Measurements from ENCODE around the gene USP15. TPM values are rescaled to one million over a fixed set of nuclear protein-coding genes. Genes with fewer than 3 reads are reported as not detected.

The USP15 gene
- total RNA-seq, 1 experiment from 2014 or later, result 17.5 TPM

DNA sequence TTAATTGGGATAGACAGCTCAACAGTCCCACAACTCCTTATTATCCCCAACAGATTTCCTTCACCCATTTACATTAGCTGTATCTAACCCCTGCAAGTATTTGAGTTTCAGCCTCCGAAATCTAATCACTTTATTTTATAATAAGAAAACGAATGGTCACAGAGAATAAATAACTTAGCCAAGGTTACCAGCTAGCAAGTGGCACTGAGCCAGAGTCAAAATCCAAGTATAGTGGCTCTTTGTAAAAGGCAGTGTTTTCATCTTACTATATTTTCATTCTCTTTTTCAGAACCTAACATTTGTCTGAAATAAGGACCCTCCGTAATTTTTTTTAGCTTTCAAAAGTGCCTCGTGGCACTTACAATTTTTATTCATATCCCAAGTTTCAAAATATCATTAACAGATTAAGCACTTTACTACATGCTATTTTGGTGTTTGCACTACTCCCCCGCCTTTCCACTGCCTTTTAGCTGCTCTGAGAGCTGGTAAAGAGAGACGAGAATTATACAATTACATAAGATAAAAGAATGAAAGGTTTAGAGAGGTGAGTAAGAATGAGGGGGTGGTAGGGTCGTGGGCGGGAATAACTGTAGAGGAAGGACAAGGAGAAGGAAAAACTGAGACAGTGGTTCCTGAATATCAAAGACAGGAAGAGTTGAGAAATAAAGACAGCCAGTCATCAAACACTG lies 3.7 kb upstream of the USP15 start:
- no peak for DNase-seq (ENCODE audit: low spot score)

DNA sequence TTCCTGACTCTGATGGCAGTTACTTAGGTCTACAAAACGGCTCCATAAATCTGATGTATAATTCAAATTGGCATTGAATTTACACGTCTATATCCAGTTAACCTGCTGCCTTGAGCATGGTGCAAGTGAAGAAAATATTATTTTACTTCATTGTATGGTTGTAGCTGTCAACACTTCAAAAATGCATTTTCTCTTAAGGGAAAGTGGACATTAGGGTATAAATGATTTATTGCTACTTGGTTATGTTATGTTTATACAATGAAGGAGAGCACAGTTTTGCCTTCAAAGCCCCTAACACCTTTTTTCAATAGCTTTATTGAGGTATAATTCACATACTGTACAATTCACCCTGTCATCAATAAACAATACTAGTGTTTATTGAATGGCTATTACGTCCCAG lies 2.0 kb upstream of the USP15 start:
- no peak for DNase-seq (ENCODE audit: low spot score)

DNA sequence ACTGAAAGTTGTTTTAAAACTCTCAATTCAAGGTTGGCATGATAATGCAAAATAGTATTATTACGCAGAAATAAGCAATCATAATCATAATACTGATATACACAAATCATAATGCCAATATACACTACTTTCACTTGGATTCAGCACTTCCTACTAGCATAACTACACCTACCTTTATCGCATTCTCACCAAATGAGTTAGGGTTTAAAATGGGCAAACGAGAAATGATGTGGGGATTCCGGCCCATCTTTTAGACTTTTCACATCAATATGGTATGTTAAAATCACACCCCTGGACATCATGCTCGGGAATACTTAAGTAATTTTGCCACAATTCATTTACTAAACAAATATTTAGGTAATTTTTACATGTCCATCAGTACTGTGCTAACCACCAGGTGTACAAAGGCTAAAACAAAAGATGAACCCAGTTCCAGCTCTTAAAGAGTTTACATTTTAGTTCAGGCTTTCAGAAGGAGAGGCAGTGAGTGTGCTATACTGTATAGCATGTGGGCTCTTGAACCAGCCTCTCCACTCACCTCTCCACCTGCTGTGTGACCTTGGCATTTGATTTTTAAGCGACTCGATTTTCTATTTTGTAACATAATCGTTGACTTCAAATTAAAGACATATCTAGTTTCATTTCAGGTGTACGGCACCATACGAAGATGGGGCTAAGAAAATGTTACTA lies 1.1 kb upstream of the USP15 start:
- no peak for DNase-seq (ENCODE audit: low spot score)

DNA sequence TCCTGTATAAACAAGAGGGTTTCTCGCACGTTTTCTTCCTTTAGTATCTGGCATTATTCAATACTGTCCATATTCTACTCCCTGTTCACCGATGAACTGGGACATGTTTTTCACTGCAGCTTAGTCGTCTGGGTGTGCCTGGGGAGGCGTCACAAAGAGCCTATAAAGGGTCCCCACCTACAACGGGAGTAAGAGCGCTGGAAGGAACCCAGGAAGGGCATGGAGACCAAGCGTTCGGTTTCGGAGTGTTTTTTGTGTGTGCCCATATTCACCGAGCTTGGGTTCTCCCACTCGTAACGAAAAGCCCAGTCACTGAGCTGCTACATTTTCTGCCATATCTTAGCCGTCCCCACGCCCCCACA lies 592 bp upstream of the USP15 start:
- DNase-seq (ENCODE audit: low spot score), result no peak

DNA sequence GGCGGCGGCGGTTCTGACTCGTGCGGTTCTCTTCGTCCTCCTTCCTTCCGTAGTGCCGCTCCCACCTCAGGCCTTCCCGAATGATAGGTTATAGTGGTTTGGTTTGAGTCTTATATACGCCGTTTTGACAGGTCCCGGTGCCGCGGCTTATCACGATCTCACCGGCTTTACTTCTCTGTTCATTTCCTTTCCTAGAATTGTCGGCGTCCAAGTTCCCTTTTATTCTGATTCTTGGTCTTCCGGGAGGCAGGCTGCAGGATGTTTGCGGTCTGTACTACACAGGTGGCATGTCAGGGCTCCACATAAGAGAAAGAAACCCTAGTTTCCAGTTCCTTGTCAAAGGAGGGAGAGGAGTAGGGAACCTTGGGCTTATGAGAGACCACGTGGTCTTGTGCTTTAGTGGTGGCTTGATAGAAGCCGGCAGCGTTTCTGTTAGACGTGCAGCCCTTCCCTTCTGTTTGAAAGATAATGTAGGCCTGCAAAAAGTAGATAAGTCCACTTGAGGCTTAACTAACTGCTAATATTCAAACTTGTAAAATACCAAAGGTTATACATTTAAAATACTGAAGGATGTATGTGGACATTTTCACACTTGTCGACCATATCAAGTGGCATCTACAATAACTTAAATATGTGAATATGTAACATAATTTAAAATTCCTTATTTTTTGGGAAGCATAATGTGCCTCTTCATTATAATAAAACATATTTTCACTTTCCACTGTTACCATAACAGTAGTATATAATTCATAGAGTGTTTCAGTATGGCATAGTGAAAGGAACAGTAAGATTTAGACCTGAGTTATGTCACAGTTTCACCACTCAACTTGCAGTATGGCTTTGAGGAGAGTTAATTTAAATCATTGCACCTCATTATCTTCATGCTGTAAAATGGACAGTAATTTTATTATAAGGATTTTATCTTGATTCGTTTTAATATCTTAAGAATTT lies 804 bp downstream of the USP15 start:
- DNase-seq (ENCODE audit: low spot score), result peak; percentile 36

DNA sequence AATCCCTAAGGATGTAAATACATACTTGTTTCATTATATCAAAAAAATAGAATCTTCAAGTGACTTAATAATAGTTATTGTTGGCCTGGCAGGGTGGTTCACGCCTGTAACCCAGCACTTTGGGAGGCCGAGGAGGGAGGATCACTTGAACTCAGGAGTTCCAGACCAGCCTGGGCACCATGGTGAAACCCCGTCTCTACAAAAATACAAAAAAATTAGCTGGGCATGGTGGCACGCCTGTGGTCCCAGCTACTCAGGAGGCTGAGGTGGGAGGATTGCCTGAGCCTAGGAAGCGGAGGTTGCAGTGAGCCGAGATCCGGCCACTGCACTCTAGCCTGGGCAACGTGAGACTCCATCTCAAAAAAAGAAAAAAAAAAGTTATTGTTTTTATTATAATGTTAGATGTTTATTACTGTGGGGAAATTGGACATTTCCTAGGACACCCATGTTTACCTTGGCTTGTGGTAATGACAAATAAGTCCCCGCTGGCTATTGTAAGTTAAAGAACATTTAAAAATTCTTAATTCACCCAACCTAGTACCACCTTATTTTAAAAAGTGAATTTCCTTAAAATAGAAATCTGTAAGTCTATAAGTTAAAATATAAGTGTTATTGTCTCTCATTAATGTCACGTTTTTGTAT lies 1.8 kb downstream of the USP15 start:
- no peak for DNase-seq (ENCODE audit: low spot score)

DNA sequence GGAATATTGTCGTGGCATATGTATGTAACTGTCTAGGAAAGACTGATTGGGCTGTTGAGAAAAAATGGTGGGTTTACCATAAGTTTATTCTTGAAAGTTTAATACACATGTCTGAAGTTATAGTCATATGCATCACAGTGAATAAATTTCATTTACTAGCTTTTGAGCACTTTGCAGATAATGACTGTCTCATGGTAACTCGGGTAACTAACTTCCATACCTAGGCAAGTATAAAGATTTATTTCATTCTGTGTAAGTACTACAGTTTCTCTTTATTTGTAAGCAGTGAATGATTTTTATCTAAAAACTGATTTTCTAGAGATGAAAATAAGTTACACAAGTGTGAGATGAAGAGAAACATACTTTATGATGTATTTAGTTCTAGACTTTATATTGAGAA lies 3.0 kb downstream of the USP15 start:
- no peak for DNase-seq (ENCODE audit: low spot score)

DNA sequence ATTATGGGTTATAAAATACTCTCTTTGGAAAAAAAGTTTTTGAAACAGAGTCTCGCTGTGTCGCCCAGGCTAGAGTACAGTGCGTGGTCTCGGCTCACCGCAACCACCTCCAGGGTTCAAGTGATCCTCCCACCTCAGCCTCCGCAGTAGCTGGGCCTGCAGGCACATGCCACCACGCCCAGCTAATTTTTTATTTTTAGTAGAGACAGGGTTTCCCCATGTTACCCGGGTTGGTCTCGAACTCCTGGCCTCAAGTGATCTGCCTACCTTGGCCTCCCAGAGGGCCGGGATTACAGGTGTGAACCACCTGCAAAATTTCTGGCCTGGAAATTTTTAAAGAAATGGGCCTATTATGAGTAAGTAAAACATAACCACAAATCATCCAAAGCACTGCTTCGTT lies 3.8 kb downstream of the USP15 start:
- no peak for DNase-seq (ENCODE audit: low spot score)

DNA sequence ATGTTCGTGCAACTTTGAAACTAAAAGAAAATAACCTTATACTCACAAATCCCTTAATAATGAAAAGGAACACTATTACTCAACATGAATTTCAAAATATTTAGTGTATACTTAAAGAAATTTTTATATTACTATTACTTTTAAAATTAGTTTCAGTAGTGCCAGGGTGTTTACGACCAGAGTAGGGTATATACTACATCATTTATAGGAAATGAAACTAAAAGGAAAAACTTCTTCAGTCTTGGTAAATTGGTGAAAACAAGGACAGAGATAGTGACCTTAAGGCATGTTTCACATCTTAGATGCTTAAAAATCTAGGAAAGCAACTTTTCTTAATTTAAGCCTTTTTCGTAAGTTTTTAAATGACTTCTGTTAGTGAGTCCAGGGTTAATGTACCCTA lies 4.5 kb downstream of the USP15 start:
- no peak for DNase-seq (ENCODE audit: low spot score)

DNA sequence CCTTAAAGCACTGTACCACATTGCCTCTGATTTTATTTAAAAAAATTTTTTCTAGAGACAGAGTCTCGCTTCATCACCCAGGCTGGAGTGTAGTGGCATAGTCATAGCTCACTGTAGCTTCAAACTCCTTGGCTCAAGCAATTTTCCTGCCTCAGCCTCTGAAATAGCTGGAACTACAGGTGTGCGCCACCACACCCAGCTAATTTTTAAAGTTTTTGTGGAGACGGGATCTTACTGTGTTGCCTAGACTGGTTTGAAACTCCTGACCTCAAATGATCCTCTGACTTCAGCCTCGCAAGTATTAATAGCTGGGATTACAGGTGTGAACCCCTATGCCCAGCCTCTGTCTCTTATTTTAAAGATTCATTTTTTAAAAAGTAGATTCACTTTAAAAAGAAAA lies 5.3 kb downstream of the USP15 start:
- DNase-seq (ENCODE audit: low spot score), result no peak

DNA sequence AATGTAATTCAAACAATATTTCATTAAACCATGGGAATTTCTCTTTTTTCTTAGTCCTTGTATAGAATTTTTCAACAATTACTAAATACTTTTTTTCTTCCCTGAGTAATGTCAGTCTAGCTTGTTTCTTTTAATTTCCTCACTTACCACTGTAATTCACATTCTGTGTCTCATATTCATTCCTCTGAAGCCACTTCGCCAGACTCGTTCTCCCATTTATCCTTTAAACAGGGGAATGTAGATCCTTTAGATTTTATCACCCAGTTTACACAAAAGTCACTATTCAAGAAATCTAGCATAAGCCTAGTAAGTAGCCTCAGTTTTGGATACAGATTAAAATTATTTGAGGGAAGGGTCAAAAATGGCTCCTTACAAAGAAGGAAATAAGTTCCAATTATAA lies 6.8 kb downstream of the USP15 start:
- no peak for DNase-seq (ENCODE audit: low spot score)

DNA sequence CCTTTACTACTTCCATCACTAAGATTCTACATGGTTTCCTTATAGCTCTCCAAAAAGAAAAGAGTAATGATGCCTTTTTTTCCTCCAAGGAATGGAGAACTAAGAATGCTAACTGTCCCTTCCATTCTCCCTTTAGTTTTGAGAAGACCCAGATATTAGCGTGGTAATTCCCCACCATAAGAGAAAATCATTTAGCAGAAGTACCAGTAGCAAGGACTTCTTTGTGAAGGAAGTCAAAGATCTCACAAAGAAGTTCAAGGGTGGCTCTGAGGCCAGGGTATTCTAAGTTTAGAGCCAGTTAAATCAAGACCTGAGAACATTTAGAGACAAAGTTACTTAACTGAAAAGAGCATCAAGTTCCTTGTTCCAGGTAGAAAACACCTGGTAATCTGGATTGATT lies 7.3 kb downstream of the USP15 start:
- no peak for DNase-seq (ENCODE audit: low spot score)

DNA sequence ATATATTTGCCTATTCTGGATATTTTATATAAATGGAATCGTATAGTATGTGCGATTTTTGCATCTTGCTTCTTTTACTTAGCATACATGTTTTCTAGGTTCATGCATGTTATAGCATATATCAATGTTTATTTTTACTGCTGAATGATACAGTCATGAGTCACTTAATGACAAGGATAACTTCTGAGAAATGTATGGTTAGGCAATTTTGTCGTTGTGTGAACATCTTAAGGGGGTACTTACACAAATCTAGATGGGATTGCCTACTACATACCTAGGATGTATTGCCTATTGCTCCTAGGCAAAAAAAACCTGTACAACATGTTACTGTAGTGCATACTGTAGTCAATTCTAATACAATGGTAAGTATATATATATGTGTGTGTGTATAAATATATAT lies 8.8 kb downstream of the USP15 start:
- DNase-seq (ENCODE audit: low spot score), result no peak

DNA sequence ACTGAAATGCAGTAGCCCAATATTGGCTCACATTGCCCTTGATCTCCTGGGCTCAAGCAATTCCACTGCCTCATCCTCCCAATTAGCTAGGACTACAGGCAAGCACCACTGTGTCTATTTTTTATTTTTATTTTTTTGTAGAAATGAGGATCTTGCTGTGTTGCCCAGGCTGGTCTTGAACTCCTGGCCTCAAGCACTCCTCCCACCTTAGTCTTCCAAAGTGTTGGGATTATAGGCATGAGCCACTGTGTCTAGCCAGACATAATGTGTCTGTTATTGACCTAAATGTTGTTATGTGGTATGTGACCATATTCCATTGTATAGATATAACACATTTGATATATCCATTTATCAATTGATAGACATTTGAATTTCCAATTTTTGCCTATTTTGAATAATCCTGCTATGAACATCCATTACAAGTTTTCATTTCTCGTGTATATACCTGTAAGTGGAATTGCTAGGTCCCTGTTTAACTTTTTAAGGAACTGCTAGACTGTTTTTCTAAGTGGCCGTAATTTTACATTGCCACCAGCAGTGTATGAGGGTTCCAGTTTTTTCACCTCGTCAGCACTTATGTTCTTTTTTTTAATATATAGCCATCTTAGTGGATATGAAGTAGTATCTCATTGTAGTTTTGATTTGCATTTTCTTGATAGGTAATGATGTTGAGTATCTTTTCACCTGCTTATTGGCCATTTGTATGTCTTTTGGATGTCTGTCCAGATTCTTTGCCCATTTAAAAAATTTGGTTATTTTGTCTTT lies 9.4 kb downstream of the USP15 start:
- DNase-seq (ENCODE audit: low spot score), result no peak

DNA sequence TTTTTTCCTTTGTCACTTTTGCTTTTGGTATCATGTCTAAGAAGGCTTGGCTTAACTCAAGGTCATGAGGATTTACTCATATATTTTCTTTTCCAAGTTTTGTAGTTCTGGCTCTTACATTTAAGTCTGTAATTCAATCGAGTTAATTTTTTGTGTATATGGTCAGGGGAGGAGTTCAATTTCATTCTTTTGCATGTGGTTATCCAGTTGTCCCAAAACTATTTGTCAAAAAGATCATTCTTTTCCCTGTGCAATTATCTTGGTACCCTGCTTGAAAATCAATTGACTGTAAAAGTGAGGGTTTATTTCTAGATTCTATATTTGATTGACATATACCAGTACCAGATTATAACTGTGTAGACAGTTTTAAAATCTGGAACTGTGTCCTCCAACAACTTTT lies 10.2 kb downstream of the USP15 start:
- no peak for DNase-seq (ENCODE audit: low spot score)

DNA sequence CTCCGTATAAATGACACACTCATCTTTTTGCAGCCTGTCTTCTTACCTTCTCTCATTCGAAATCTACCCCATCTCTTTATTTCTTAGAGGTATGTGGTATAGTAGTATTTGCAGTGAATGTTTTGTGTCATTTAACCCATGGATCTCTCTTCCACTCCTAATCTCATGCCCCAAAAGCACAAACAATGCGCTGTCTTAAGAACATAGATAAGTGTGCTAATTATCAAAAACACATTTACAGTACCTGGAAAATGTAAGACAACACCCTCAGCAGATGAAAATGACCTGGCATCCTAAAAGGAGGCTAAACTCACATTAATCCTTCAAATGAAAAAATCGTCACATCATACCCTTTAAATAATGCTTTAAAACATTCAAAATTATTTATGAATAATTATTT lies 10.7 kb downstream of the USP15 start:
- DNase-seq (ENCODE audit: low spot score), result no peak

DNA sequence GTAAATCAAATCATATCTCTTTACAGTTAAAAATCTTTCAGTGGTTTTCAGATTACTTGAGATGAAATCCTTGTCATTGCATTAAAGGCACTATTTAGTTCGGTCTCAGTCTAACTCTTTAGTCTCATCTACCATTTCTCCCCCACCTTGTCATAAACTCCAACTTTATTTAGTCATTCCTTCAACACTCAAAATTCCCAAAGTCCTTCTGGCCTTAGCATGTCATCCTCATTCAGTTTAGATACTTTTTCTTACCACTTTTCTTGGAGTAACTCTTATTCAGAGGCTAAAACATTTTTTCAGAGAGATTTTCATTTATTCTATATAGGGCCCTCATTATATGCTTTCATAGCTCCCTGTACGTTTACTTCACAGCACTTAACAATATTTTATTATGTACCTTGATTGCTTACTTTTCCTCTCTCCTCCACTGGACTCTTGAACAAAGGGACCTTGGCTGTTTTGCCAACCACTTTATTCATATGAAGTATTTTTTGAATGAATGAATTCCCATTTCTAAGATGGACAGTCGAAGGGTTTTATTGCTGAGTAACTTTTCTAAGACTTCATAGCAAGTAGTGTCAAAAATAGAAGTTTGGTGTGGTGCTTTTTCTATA lies 12.8 kb downstream of the USP15 start:
- DNase-seq (ENCODE audit: low spot score), result no peak

DNA sequence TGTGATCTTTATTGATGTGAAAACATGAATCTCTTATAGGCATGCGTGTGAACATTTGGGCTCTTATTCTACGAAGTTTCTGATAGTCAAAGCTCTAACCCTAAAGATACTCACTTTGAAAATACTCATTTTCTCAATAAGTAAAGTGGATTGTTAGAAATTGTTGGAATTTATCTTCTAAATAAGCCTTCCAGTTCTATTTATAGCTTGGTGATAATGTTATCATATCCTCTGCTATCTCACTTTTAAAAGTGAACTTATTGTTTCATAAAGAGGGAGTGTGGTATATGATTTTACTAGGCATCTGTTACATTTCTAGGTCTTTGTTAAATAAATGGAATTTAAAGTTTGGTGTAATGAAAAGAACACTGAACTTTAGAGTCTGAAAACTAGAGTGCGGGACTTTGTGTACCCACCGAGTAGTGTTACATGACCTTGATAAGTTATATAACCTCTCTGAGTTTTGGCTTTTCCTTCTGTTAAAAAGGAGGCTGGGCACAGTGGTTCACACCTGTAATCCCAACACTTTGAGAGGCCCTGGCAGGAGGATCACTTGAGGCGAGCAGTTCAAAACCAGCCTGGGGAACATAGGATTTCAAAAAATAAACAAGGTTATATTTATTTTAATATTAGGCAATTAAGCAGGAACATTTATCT lies 13.6 kb downstream of the USP15 start:
- DNase-seq (ENCODE audit: low spot score), result no peak

DNA sequence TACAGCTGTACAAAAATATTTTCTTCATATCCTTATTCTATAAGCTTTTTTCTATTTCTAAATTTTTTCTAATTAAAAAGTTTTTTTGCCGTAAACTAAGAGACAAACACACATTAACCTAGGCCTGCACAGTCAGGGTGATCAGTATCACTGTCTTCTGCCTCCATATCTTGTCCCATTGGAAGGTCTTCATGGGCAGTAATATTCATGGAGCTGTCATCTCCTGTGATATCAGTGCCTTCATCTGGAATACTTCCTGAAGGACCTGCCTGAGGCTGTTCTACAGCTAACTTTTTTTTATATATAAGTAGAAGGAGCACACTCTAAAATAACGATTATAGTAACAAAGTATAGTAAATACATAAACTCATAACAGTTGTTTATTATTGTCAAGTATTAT lies 17.8 kb downstream of the USP15 start:
- no peak for DNase-seq (ENCODE audit: low spot score)

DNA sequence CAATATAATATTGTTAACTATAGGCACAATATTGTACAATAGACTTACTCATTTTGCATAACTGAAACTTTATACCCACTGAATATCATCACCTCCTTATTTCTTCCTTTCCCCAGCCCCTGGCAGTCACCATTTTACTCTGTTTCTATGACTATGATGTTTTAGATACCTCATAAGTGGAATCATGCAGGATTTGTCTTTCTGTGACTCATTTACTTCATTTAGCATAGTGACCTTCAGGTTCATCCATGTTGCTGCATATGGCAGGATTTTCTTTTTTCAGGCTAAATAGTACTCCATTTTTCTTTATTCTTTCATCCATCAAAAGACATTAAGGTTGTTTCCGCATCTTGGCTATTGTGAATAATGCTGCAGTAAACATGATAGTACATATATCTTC lies 18.9 kb downstream of the USP15 start:
- no peak for DNase-seq (ENCODE audit: low spot score)

DNA sequence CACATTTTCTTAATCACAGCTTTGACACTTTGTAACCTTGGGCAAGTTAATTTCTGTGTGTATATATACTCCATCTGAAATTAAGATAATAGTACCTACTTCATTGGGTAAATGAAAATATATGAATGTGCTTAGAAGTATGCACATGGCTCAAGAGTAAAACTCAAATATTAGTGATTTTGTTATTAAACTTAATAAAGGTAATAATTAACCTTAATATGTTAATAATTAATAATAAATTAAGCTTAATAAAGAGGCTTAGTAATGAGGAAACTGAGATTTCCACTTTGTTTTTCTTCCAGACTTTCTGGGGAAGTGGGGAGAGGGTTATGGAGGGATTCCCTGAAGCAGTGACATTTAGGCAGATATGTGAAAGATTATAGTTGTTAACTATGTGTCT lies 19.8 kb downstream of the USP15 start:
- no peak for DNase-seq (ENCODE audit: low spot score)
